Neural cell (in vitro differentiated cells): ENCODE data around the gene LRGUK. TPM values are rescaled to one million over a fixed set of nuclear protein-coding genes. Genes with fewer than 3 reads are reported as not detected.

ENCODE experiments used
- H2AFZ ChIP-seq: fragments of 200-600, 300-800 bp; sonication (generic), shearing (Covaris generic); 2 replicates; pipeline ENCODE4 v1.6.0; 2014; ENCODE audit warnings: low read depth, mild to moderate bottlenecking, antibody characterized with exemption, low read length, moderate library complexity
- H3F3A ChIP-seq: fragments of 200-600 bp; shearing (Covaris generic); 2 replicates; pipeline ENCODE4 v1.6.1; 2016; ENCODE audit warnings: mild to moderate bottlenecking, moderate library complexity, mixed read lengths, antibody characterized with exemption, low read length; ENCODE audit not compliant: insufficient read depth, poor library complexity, severe bottlenecking
- H3K27ac ChIP-seq: fragments of 200-600, 300-800 bp; sonication (generic), shearing (Covaris generic); 2 replicates; pipeline ENCODE4 v1.5.1; 2014; ENCODE audit warnings: mild to moderate bottlenecking, low read length, moderate library complexity
- H3K27me3 ChIP-seq: fragments of 300-800, 200-600 bp; sonication (generic), shearing (Covaris generic); 2 replicates; pipeline ENCODE4 v1.6.0; 2014; ENCODE audit warnings: mild to moderate bottlenecking, low read depth, low read length, moderate library complexity; ENCODE audit not compliant: insufficient read depth
- H3K36me3 ChIP-seq: fragments of 300-800, 200-600 bp; sonication (generic), shearing (Covaris generic); 2 replicates; pipeline ENCODE4 v1.5.1; 2014; ENCODE audit warnings: mild to moderate bottlenecking, antibody characterized with exemption, low read length, moderate library complexity; ENCODE audit not compliant: insufficient read depth
- H3K4me2 ChIP-seq: fragments of 300-800, 200-600 bp; sonication (generic), shearing (Covaris generic); 2 replicates; pipeline ENCODE4 v1.6.0; 2014; ENCODE audit warnings: mild to moderate bottlenecking, low read length
- H3K4me3 ChIP-seq: fragments of 300-800, 200-600 bp; sonication (generic), shearing (Covaris generic); 2 replicates; pipeline ENCODE4 v1.5.1; 2014; ENCODE audit warnings: mild to moderate bottlenecking, low read length, moderate library complexity
- H3K79me2 ChIP-seq: fragments of 200-600 bp; shearing (Covaris generic); replicated peaks from 2 replicates; pipeline ENCODE4 v1.6.0; 2014; ENCODE audit warnings: mild to moderate bottlenecking, low read length, moderate library complexity; ENCODE audit not compliant: insufficient read depth
- H3K9ac ChIP-seq: fragments of 300-800, 200-600 bp; sonication (generic), shearing (Covaris generic); 2 replicates; pipeline ENCODE4 v1.6.1; 2016; ENCODE audit warnings: mild to moderate bottlenecking, low read length, mixed read lengths
- H3K9me2 ChIP-seq: fragments of 200-600 bp; shearing (Covaris generic); 2 replicates; pipeline ENCODE4 v1.6.1; 2016; ENCODE audit warnings: mild to moderate bottlenecking, low read length, mixed read lengths; ENCODE audit not compliant: insufficient read depth
- H3K9me3 ChIP-seq: fragments of 200-600, 300-800 bp; sonication (generic), shearing (Covaris generic); 2 replicates; pipeline ENCODE4 v1.6.1; 2016; ENCODE audit warnings: mild to moderate bottlenecking, mixed run types, low read length, moderate library complexity, mixed read lengths
- H4K20me1 ChIP-seq: fragments of 200-600 bp; shearing (Covaris generic); 2 replicates; pipeline ENCODE4 v1.6.1; 2016; ENCODE audit warnings: mild to moderate bottlenecking, mixed run types; ENCODE audit not compliant: insufficient read depth
- CTCF ChIP-seq: fragments of 450-650 bp; IDR thresholded peaks from 2 replicates; pipeline ENCODE4 v1.5.1; 2014; ENCODE audit warnings: antibody characterized with exemption, mild to moderate bottlenecking, moderate library complexity; ENCODE audit not compliant: poor library complexity, severe bottlenecking
- EP300 ChIP-seq: fragments of 450-650 bp; conservative IDR thresholded peaks from 2 replicates; pipeline ENCODE4 v1.6.1; 2014; ENCODE audit warnings: antibody characterized with exemption, mild to moderate bottlenecking, moderate library complexity; ENCODE audit not compliant: poor library complexity, severe bottlenecking
- EZH2 ChIP-seq: fragments of 200-600, 300-800 bp; shearing (Covaris generic), sonication (generic); IDR thresholded peaks from 2 replicates; pipeline ENCODE4 v1.6.1; 2014; ENCODE audit warnings: antibody characterized with exemption, low read length, borderline replicate concordance, mild to moderate bottlenecking; ENCODE audit not compliant: insufficient read depth, poor library complexity, severe bottlenecking
- MXI1 ChIP-seq: fragments of 450-650 bp; conservative IDR thresholded peaks from 2 replicates; pipeline ENCODE4 v1.6.1; 2014; ENCODE audit warnings: antibody characterized with exemption, mild to moderate bottlenecking; ENCODE audit not compliant: poor library complexity, severe bottlenecking
- POLR2AphosphoS5 ChIP-seq: IDR thresholded peaks from 2 replicates; pipeline ENCODE4 v1.6.1; 2012
- RAD21 ChIP-seq: fragments of 450-650 bp; conservative IDR thresholded peaks from 2 replicates; pipeline ENCODE4 v1.6.1; 2014; ENCODE audit warnings: antibody characterized with exemption, mild to moderate bottlenecking, moderate library complexity
- REST ChIP-seq: IDR thresholded peaks from 2 replicates; pipeline ENCODE4 v1.6.1; 2012; ENCODE audit warnings: borderline replicate concordance
- SMC3 ChIP-seq: fragments of 450-650 bp; conservative IDR thresholded peaks from 2 replicates; pipeline ENCODE4 v1.6.1; 2014; ENCODE audit warnings: antibody characterized with exemption, mild to moderate bottlenecking, moderate library complexity; ENCODE audit not compliant: poor library complexity
- TAF1 ChIP-seq: IDR thresholded peaks from 2 replicates; pipeline ENCODE4 v1.6.1; 2012; ENCODE audit warnings: low read depth
- polyA plus RNA-seq: library from polyadenylated mRNA; depleted of rRNA; stranded (reverse); fragments of >200 nt; gene quantifications from 2 replicates; pipeline ENCODE4 v1.2.3, GENCODE V29; 2014

LRGUK gene
- polyA plus RNA-seq, 1 donor from 2014 or later, result 4.9 TPM

- H4K20me1 ChIP-seq, result no peaks in the 10 kb centered on the region
- H3F3A ChIP-seq, result no peaks in the 10 kb centered on the region
- H2AFZ ChIP-seq, result no peak overlapping the region
- no peak overlapping the region for H3K4me2 ChIP-seq
- no peak overlapping the region for H3K27ac ChIP-seq
- H3K4me3 ChIP-seq, result no peak overlapping the region
- H3K9ac ChIP-seq, result no peak overlapping the region
- H3K9me2 ChIP-seq, result no peaks in the 10 kb centered on the region
- no peaks in the 10 kb centered on the region for H3K27me3 ChIP-seq
- H3K9me3 ChIP-seq, result no peaks in the 10 kb centered on the region
- TF ChIP-seq MXI1 (no peak), POLR2AphosphoS5 (no peak), EZH2 (no peak), EP300 (no peak), SMC3 (no peak), REST (no peak), TAF1 (no peak), CTCF (no peak)
- H3K36me3 ChIP-seq, result no peaks in the 10 kb centered on the region
- H3K79me2 ChIP-seq, result peaks cover 12% of the 10 kb centered on the region
Observed at GRCh38 chr7:134311807-134312206, 184.7 kb downstream of the LRGUK start.

- no peak overlapping the region for H3K9ac ChIP-seq
- no peak overlapping the region for H2AFZ ChIP-seq
- H3F3A ChIP-seq, result no peaks in the 10 kb centered on the region
- H3K4me3 ChIP-seq, result no peak overlapping the region
- H3K9me2 ChIP-seq, result no peaks in the 10 kb centered on the region
- no peaks in the 10 kb centered on the region for H3K9me3 ChIP-seq
- H3K27ac ChIP-seq, result no peak overlapping the region
- no peaks in the 10 kb centered on the region for H4K20me1 ChIP-seq
- H3K27me3 ChIP-seq, result no peaks in the 10 kb centered on the region
- H3K36me3 ChIP-seq, result no peaks in the 10 kb centered on the region
- peaks cover 12% of the 10 kb centered on the region for H3K79me2 ChIP-seq
- no peak overlapping the region for H3K4me2 ChIP-seq
- TF ChIP-seq MXI1 (no peak), EP300 (no peak), EZH2 (no peak), RAD21 (no peak), POLR2AphosphoS5 (no peak), CTCF (no peak), REST (no peak), TAF1 (no peak), SMC3 (no peak)
Observed at GRCh38 chr7:134312717-134313116, 185.6 kb downstream of the LRGUK start.
